Fibroblast of mammary gland (primary cell): ENCODE results near the gene NDST4.

Experiments used
- DNase-seq: peaks from one replicate; pipeline ENCODE4 v3.0.0-alpha.2; 2010; ENCODE audit warnings: low read depth
- H3K4me3 ChIP-seq: 2 replicates; pipeline ENCODE4 v1.5.1; 2011; ENCODE audit warnings: low read depth, mild to moderate bottlenecking, low read length, moderate library complexity; ENCODE audit not compliant: control insufficient read depth
- TF ChIP-seq, protein P1 (sequence below): conservative IDR thresholded peaks from 2 replicates; pipeline ENCODE4 v1.5.1; 2011; ENCODE audit warnings: low read depth, low read length, inconsistent platforms; ENCODE audit not compliant: control insufficient read depth, insufficient read depth

Gene NDST4

DNA sequence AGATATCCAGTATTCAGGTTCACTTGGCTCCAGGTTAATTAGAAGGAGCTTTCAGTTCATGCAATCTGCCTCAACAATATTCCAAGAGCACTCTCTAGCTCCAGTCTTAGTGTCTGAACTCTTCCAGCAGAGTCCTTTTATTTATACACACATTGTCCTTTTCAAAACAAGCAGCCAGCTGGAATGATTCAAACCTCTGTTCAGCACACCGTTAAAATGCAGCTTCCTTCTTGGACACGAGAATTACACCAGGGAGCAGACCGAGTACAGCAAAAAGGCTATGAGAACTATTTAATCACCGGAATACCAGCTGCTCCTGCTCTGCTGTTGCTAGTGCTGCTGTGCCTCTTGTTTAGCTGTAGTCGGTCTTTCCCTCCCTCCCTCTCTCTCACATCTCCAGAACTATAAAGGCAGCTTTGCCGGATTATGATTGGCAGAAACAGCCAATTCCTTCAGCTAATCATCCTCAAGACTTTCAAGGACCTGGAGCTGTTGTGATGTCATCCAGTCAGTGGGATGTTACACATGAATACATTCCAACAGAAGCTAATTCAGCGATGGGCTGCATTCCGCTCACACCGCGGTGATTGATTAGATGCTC lies at the start of gene NDST4:
TSS of gene NDST4 (minus strand) at position 115 of the 601 bp plus-strand sequence. CDS start 36,584 bp downstream, outside the sequence.
- TF ChIP-seq, protein P1, sequence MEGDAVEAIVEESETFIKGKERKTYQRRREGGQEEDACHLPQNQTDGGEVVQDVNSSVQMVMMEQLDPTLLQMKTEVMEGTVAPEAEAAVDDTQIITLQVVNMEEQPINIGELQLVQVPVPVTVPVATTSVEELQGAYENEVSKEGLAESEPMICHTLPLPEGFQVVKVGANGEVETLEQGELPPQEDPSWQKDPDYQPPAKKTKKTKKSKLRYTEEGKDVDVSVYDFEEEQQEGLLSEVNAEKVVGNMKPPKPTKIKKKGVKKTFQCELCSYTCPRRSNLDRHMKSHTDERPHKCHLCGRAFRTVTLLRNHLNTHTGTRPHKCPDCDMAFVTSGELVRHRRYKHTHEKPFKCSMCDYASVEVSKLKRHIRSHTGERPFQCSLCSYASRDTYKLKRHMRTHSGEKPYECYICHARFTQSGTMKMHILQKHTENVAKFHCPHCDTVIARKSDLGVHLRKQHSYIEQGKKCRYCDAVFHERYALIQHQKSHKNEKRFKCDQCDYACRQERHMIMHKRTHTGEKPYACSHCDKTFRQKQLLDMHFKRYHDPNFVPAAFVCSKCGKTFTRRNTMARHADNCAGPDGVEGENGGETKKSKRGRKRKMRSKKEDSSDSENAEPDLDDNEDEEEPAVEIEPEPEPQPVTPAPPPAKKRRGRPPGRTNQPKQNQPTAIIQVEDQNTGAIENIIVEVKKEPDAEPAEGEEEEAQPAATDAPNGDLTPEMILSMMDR = no peak

DNA sequence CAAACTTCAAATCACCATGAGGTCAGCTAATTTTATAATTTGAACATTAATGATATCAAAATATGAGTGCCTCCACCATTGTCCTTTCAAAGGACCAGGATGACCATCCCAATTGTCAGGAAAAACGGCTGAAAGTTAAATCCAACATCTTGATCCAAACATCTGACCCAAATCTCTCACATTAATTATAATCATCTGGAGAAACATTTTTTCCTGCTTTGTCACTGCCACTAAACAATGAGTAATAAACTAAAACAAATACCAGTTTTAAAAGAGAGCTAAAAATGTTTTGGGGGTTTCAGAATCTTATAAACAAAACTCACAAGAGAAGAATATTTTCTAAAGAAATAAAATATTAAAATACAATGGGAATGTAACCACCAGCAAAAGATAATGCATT lies 45.7 kb upstream of the NDST4 start:
- no peak overlapping the region for H3K4me3 ChIP-seq
- DNase-seq = peak; percentile 70
- TF ChIP-seq, protein P1 = no peak

More for the DNA sequence above, at the start of gene NDST4:
- H3K4me3 ChIP-seq = peak within 1 kb of the TSS; percentile 18
- peak; percentile 43 for DNase-seq

DNA sequence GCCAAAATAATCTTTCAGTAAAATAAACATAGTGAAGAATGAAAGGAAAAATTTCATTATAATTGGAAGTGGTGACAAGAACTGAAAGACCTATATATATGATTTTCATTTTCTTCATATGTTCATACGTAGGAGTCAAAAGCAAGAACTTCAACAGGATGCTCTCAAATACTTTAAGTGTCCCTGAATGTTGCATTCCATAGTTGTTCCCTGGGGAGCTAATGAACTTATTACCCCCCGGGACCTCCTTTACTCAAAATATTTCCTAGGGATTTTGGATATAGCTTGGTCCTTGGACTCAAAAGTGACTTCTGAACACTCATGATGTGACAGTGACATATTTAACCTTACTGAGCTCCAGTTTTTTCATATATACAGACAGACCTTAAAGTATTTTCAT lies 44.9 kb upstream of the NDST4 start:
- no peak overlapping the region for H3K4me3 ChIP-seq
- TF ChIP-seq, protein P1 = no peak
- no peak for DNase-seq

DNA sequence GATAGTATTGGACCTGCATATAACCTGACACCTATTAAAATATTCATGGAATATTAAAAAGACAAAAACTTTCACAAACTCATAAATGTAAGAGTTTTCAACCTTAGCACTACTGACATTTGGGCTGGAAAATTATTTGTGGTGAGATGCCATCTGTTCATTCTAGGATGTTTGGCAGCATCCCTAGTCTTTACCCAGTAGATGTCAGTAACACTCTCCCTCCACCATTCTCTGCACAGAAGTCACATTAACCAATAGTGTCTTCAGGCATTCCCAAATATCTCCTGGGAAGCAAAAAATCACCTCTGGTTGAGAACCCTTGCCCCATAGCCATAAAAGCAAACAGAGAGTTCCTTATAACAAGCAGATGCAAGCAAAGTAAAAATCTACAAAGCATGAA lies 41.4 kb upstream of the NDST4 start:
- TF ChIP-seq, protein P1 = peak; percentile 42
- DNase-seq = peak; percentile 55
- H3K4me3 ChIP-seq = no peak overlapping the region

DNA sequence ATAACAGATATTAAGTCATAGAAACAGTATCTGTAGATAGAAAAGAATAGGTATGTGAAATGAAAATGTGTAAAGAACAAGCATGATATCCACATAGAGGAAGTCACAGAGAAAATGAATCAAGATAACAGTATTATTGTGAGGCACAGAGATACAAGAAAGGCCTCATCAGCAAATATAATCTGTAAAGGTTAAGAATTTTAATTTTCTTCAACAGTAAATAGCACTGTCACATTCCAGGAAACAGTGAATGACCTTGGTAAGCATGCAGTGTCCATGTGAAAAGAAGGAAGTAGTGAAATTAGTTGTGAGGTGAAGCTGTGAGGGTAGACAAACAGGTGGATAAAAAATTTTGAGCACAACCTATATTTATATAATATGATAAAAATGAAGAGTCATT lies 39.5 kb upstream of the NDST4 start:
- no peak for DNase-seq
- TF ChIP-seq, protein P1 = no peak
- H3K4me3 ChIP-seq = no peak overlapping the region

DNA sequence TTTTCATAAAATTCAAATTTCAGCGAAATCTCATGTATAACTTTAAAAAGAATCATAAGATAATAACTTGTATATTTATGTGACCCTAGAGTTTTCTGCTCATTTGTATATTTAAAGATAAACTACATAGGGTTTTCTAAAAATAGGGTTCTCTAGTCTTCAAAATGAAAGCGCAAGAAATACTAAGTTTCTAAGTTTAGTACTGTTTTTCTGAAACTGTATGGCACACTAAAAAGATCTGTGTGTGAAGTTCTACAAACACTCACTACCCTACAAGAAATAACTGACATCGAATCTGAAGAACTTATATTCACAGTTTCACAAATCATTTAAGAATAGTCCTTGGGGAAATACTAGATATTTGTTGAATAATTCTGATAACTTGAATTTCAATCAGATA lies 38.7 kb upstream of the NDST4 start:
- no peak for DNase-seq
- no peak overlapping the region for H3K4me3 ChIP-seq
- TF ChIP-seq, protein P1 = no peak

DNA sequence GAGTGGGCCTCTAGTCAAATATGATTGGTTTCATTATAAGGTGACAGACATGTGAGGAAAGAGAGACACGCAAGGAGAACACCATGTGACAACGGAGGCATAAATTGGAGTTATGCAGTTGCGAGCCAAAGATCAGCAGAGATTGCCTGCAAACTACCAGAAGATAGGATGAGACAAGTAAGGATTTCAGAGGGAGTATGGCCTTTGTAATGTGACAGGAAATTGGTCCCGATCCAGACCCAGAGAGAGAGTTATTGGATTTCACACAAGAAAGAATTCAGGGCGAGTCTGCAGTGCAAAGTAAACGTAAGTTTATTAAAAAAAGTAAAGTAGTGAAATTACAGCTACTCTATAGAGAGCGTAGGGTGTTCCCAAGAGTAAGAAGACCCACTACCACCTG lies 35.7 kb upstream of the NDST4 start:
- H3K4me3 ChIP-seq = no peak overlapping the region
- TF ChIP-seq, protein P1 = no peak
- no peak for DNase-seq
